Right ventricle myocardium superior (tissue), 1 donor: Measurements from ENCODE around the gene CSRP1. TPM values are rescaled to one million over a fixed set of nuclear protein-coding genes. Genes with fewer than 3 reads are reported as not detected.

ENCODE experiments used
- ATAC-seq: fragments of 200-7000 bp; cut with Tn5 transposase; one replicate; pipeline ENCODE4 v1.9.1; 2020; ENCODE audit warnings: mild to moderate bottlenecking; ENCODE audit not compliant: poor library complexity
- DNase-seq: peaks from one replicate; pipeline ENCODE4 v3.0.0-alpha.2; 2020
- intact Hi-C: fragments of 100-400 bp; cut with DNase I; formaldehyde crosslinking; loops from one replicate; pipeline ENCODE4 v1.11.2; 2022
- total RNA-seq: library from RNA; stranded (reverse); fragmentation: NEBNext Ultra II Directional; extraction: Animal tissue kit (Norgen Biotek cat#: 25700); gene quantifications from one replicate; pipeline ENCODE4 v1.2.1, GENCODE V29; 2021
- donor health status: DM: no; HTN: yes; CAD: no; lungs with severe emphysema.

Gene CSRP1
- total RNA-seq, 1 donor from 2014 or later, result 53.1 TPM

- intact Hi-C loops, result no loop called here
- DNase-seq (no peak), ATAC-seq (no peak)
Measured at GRCh38 chr1:201516511-201517127, 9.7 kb upstream of the CSRP1 start.

DNA sequence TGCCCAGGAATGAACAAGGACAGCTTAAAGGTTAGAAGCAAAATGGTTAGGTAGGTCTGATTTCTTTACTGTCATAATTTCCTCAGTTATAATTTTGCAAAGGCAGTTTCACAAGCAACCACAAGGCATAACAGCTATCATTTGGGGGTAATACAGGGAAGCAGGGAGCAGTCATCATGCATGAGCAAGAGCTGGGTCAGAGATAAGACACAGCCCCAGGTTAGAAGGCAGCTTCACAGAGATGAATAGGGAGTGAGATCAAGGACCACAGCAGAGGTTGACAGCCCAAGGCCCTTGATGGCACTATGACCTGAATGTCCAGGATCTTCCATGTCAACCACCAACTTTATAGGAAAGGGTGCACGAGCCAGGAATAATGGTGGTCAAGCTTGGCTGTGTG, 9.0 kb upstream of the CSRP1 start:
- DNase-seq (no peak), ATAC-seq (no peak)
- intact Hi-C loops, result no loop called here

DNA sequence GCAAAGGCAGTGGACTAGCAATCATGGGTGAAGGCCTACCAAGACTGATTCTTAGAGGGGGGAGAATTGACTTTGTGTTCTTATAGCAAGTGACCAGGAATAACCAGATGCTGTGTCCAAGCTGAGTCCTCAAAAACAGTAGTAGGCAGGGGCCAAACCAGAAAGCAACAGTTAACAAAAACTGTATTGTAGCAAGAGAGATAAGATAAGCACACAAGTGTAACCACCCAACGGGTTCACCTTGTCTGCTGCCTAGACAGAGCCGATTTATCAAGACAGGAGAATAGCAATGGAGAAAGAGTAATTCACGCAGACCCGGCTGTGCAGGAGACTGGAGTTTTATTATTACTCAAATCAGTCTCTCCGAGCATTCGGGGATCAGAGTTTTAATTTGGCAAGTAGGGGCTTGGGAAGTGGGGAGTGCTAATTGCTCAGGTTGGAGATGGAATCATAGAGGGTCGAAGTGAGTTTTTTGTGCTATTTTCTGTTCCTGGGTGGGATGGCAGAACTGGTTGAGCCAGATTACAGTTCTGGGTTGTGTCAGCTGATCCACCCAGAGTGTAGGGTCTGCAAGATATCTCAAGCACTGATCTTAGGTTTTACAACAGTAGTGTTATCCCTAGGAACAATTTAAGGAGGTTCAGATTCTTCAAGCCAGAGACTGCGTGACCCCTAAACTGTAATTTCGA, 8.3 kb upstream of the CSRP1 start:
- DNase-seq (no peak), ATAC-seq (no peak)
- intact Hi-C loops, result no loop called here

DNA sequence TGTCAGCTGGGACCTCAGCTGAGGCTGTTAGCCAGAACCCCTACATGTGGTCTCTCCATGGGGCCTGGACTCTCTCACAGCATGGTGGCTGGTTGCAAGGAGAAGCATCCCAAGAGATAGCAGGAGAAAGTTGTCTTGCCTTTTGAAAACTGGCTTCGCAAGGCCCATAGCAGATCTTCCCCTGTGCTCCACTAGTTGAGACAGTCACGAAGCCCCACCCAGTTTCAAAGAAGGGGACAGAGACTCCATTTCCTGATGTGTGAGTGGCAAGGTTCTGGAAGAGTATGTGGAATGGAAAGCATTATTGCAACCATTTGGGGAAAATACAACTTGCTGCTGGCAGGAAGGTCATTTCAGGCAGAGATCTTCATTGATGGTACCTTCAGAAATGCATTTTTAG, 7.5 kb upstream of the CSRP1 start:
- DNase-seq (no peak), ATAC-seq (no peak)
- intact Hi-C loops, result loop anchor here (5.0 kb wide), 1 partner anchor 67 kb away; no protein-coding TSS in a partner anchor

- DNase-seq, result no peak
- intact Hi-C loops, result loop anchor here (1.0 to 5.0 kb wide), 2 partner anchors 31 to 66 kb away; no protein-coding TSS in a partner anchor
- ATAC-seq, result no peak
Measured at GRCh38 chr1:201513498-201514243, 6.7 kb upstream of the CSRP1 start.

DNA sequence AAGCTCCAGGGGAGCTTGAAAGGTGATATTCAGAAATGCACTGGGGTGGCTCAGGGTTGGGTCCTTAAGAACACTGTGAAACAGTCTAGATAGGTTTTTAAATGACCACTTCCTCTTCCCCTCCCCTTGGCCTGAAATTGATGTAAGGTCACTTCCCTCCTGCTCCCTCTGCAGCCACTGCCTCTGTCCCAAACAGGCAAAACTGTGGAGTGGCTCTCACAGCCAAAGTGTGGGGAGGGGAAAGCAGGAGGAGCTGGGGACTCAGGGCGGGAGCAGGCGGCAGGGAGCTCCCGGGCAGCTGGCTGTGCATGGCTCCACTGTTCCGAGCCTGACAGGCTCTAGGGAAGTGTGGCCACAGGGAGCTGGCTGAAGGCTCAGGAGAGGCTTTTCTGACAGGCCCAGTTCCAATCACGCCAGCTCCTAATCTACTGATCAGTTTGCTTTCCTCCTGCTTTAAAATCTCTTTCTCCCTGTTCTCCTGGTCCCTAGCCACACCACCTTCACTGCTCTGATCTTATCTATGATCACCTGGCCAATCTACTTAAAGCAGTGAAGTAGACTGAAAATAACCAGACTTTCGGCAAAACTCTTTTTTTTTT, 5.1 kb upstream of the CSRP1 start:
- ATAC-seq (peak; percentile 82), DNase-seq (peak; percentile 82)
- intact Hi-C loops, result loop anchor here (5.0 kb wide), 1 partner anchor 65 kb away; no protein-coding TSS in a partner anchor

DNA sequence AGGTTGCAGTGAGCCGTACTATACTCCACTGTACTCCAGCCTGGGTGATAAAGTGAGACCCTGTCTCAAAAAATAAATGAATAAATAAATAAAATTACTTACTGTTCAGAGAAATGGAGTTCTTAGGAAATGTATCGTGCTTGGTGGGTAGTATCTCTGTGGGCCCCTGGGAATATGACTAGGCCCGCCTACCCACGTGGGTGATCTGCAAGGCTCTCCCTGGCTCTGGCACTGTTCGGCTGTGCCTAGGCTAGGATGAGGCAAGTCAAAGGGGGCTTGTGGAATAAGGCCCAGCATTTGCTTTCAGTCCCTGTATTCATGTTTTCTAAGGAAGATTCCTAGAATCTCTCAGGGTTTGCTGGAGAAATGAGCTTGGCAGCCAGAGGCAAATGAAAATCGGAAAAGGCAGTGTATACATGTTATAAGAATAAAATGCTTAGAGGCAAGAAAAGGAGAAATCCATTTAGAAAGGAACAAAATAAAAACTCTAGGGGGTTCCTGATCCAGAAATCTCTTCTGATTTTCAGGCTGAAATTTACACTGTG, 4.5 kb upstream of the CSRP1 start:
- DNase-seq, result no peak
- intact Hi-C loops, result loop anchor here (5.0 kb wide), 1 partner anchor 64 kb away; no protein-coding TSS in a partner anchor
- no peak for ATAC-seq

GRCh38 chr1:201510734-201511133, 3.8 kb upstream of the CSRP1 start:
- DNase-seq (no peak), ATAC-seq (no peak)
- intact Hi-C loops, result loop anchor here (5.0 kb wide), 1 partner anchor 63 kb away; no protein-coding TSS in a partner anchor

GRCh38 chr1:201509601-201510374, 2.9 kb upstream of the CSRP1 start:
- intact Hi-C loops, result loop anchor here (5.0 kb wide), 1 partner anchor 62 kb away; no protein-coding TSS in a partner anchor
- ATAC-seq, result no peak
- no peak for DNase-seq

- no peak for ATAC-seq
- no peak for DNase-seq
- intact Hi-C loops, result no loop called here
Measured at GRCh38 chr1:201508809-201509208, 1.9 kb upstream of the CSRP1 start.

DNA sequence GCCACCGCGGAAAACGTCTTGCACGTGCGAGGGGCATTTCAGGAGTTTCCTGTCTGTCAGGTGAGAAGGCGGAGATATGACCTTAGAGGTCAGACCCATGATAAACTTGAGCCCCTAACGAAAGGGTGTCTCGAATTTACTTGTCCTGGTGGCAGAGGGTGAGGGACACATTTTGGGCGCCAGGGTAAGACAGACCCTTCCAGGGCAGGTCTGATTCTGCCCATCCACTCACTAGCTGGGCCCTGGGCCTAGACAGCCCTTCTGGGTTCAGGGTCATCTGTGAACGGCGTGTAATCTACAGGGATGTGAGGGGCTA, 395 bp upstream of the CSRP1 start:
- ATAC-seq, result no peak
- DNase-seq, result no peak
- intact Hi-C loops, result no loop called here

DNA sequence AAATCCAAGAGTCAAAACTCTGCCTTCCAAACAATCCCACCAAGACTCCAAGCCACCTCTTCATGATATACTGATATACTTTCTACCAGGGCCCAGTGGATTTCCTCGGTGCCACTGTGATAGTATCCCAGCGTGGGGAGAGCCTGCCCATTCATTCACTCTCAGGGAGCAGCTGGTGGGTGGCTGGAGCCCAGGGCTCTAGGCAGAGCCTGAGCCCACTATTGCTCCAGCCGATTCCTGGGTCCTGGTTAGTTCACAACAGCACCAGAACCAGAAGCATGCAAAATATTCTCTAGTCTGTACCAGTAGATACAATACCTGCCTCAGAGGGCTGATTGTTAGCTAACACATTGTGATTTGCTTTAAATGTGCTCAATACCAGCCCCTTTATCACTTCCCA, 831 bp downstream of the CSRP1 start:
- intact Hi-C loops, result no loop called here
- ATAC-seq, result no peak
- no peak for DNase-seq

GRCh38 chr1:201505503-201505890, 1.4 kb downstream of the CSRP1 start:
- DNase-seq, result no peak
- intact Hi-C loops, result no loop called here
- ATAC-seq, result no peak

- ATAC-seq, result no peak
- DNase-seq, result no peak
- intact Hi-C loops, result no loop called here
Measured at GRCh38 chr1:201504799-201505502, 2.0 kb downstream of the CSRP1 start.

GRCh38 chr1:201504179-201504631, 2.7 kb downstream of the CSRP1 start:
- DNase-seq, result no peak
- intact Hi-C loops, result no loop called here
- ATAC-seq, result no peak

GRCh38 chr1:201503397-201504176, 3.3 kb downstream of the CSRP1 start:
- intact Hi-C loops, result no loop called here
- DNase-seq (no peak), ATAC-seq (no peak)

DNA sequence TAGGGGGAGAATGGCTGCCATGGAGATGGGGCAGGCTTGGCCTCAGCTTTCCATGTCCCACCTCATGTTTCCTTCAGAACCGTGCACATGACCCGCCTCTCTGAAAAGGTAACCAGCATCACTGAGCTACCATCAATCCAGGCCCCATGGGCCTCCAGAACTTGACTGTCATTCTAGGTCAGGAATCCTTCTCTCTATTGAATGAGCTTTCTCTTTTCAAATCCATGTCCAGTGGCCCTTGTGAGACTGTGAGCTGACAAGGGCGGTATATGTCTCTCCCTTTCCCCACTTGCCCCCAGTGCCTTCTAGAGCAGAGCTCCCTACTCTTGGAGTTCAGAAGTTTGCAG, 4.4 kb downstream of the CSRP1 start:
- no peak for DNase-seq
- intact Hi-C loops, result no loop called here
- ATAC-seq, result no peak
